AG04450 (cell line): ENCODE measurements around the gene NXF2B. TPM values are rescaled to one million over a fixed set of nuclear protein-coding genes. Genes with fewer than 3 reads are reported as not detected.
"Not testable (repeated sequence)": the region's sequence is repeated elsewhere in the genome, so short reads cannot be mapped to it uniquely, and the experiment has no call there.

Source experiments
- CTCF ChIA-PET: fragments of 300-600, 350-600 bp; formaldehyde crosslinking; extraction: SDS; loops from one replicate; lab custom pipeline; 2022; ENCODE audit warnings: antibody characterized with exemption, inconsistent platforms; lab: Charles Lee
- POLR2A ChIA-PET: fragments of 350-600 bp; formaldehyde crosslinking; extraction: SDS; loops from one replicate; lab custom pipeline; 2021; ENCODE audit warnings: antibody characterized with exemption, inconsistent platforms; lab: Yijun Ruan, JAX
- DNase-seq: peaks from one replicate; pipeline ENCODE4 v3.0.0-alpha.2; 2011; ENCODE audit warnings: low read depth, low spot score
- H3K27ac ChIP-seq: one replicate; pipeline ENCODE4 v1.5.1; 2012; ENCODE audit warnings: low read depth, low read length, control low read depth
- H3K27me3 ChIP-seq: one replicate; pipeline ENCODE4 v1.6.0; 2012; ENCODE audit warnings: low read length; ENCODE audit not compliant: control insufficient read depth, insufficient read depth
- H3K4me3 ChIP-seq: 2 replicates; pipeline ENCODE4 v1.5.1; 2011; ENCODE audit warnings: mild to moderate bottlenecking, low read depth, low read length, control low read depth
- H3K9me3 ChIP-seq: 2 replicates; pipeline ENCODE4 v1.5.1; 2012; ENCODE audit warnings: low read length; ENCODE audit not compliant: control insufficient read depth, insufficient read depth
- CTCF ChIP-seq: IDR thresholded peaks from 2 replicates; pipeline ENCODE4 v1.5.1; 2011; ENCODE audit warnings: low read depth, low read length, control low read depth, inconsistent platforms
- polyA minus RNA-seq: library from RNA; depleted of rRNA, polyadenylated mRNA; stranded (reverse); fragments of >200 nt; gene quantifications from 2 replicates; pipeline ENCODE4 v1.2.3, GENCODE V29; 2011; rRNA and poly(A)+ RNA removed
- polyA plus RNA-seq: library from polyadenylated mRNA; depleted of rRNA; stranded (reverse); fragments of >200 nt; gene quantifications from 2 replicates; pipeline ENCODE4 v1.2.3, GENCODE V29; 2011; rRNA removed

The NXF2B gene
- polyA plus RNA-seq (not detected in 2 replicates), polyA minus RNA-seq (not detected in 2 replicates)

- H3K27ac ChIP-seq, H3K27me3 ChIP-seq, CTCF ChIA-PET, H3K4me3 ChIP-seq, DNase-seq, H3K9me3 ChIP-seq, POLR2A ChIA-PET: not testable (repeated sequence)
Measured at GRCh38 chrX:102439908-102440307, at the start of gene NXF2B. TSS of gene NXF2B (minus strand) at chrX:102440008. CDS start at chrX:102380036, 59,972 bp downstream.

GRCh38 chrX:102478765-102479164, 39.0 kb upstream of the NXF2B start:
- H3K27me3 ChIP-seq, H3K4me3 ChIP-seq, CTCF ChIA-PET, POLR2A ChIA-PET, H3K9me3 ChIP-seq, DNase-seq, H3K27ac ChIP-seq: not testable (repeated sequence)

GRCh38 chrX:102471762-102472220, 32.0 kb upstream of the NXF2B start, which contains the start of gene TCP11X2:
TSS of gene TCP11X2 (minus strand) at chrX:102471812.
- DNase-seq, H3K9me3 ChIP-seq, H3K27me3 ChIP-seq, CTCF ChIA-PET, H3K27ac ChIP-seq, POLR2A ChIA-PET, H3K4me3 ChIP-seq: not testable (repeated sequence)

GRCh38 chrX:102470215-102470614, 30.4 kb upstream of the NXF2B start:
- H3K4me3 ChIP-seq, CTCF ChIA-PET, POLR2A ChIA-PET, DNase-seq, H3K27ac ChIP-seq, H3K27me3 ChIP-seq, H3K9me3 ChIP-seq: not testable (repeated sequence)

- H3K4me3 ChIP-seq, H3K27me3 ChIP-seq, H3K9me3 ChIP-seq, CTCF ChIA-PET, DNase-seq, POLR2A ChIA-PET, H3K27ac ChIP-seq: not testable (repeated sequence)
Measured at GRCh38 chrX:102458615-102459014, 18.8 kb upstream of the NXF2B start.

- POLR2A ChIA-PET, DNase-seq, H3K4me3 ChIP-seq, H3K27me3 ChIP-seq, H3K9me3 ChIP-seq, CTCF ChIA-PET, H3K27ac ChIP-seq: not testable (repeated sequence)
Measured at GRCh38 chrX:102414493-102414892, 25.3 kb downstream of the NXF2B start.

GRCh38 chrX:102345916-102346315, 93.9 kb downstream of the NXF2B start:
- no peaks in the 10 kb centered on the region for H3K27me3 ChIP-seq
- H3K9me3 ChIP-seq: no peaks in the 10 kb centered on the region
- peak; percentile 68 for TF ChIP-seq CTCF
- no peak overlapping the region for H3K27ac ChIP-seq
- CTCF ChIA-PET: interaction anchor here (0.7 to 1.3 kb wide), 3 partner anchors 223 to 555 kb away, joined by 3 to 6 read pairs (median 5); no protein-coding TSS in a partner anchor
- DNase-seq: no peak
- POLR2A ChIA-PET: no interaction called here
- no peak overlapping the region for H3K4me3 ChIP-seq

GRCh38 chrX:102341867-102342266, 97.9 kb downstream of the NXF2B start:
- Histone ChIP-seq H3K9me3 (no peaks in the 10 kb centered on the region), H3K27ac (no peak overlapping the region), H3K27me3 (no peaks in the 10 kb centered on the region), H3K4me3 (no peak overlapping the region)
- ChIA-PET CTCF (no interaction called here), POLR2A (no interaction called here)
- TF ChIP-seq CTCF: peak; percentile 28
- DNase-seq: no peak
